K562 (cell line): Measurements from ENCODE around the gene SDF4. TPM values are rescaled to one million over a fixed set of nuclear protein-coding genes. Genes with fewer than 3 reads are reported as not detected.
A peak's percentile ranks its signal among the peaks of the same experiment; 100 is the strongest.

Experiments
- FOSL1 ChIP-seq: fragments of 200-800 bp; sonication (Bioruptor generic); conservative IDR thresholded peaks from 2 replicates; pipeline ENCODE4 v1.6.1; 2016; ENCODE audit warnings: missing genetic modification characterization, missing compliant biosample characterization
- HMGN3 ChIP-seq: IDR thresholded peaks from 2 replicates; pipeline ENCODE4 v1.6.1; 2011; ENCODE audit warnings: borderline replicate concordance, low read depth, mild to moderate bottlenecking, mixed read lengths, low read length; ENCODE audit not compliant: insufficient read length; ENCODE audit errors: extremely low read depth
- IFI16 ChIP-seq: fragments of 250-450 bp; sonication (Bioruptor Pico); IDR thresholded peaks from 2 replicates; pipeline ENCODE4 v2.1.2; 2022; ENCODE audit warnings: mild to moderate bottlenecking, inconsistent platforms
- KLF6 ChIP-seq: fragments of 250-450 bp; sonication (Bioruptor Pico); IDR thresholded peaks from 2 replicates; pipeline ENCODE4 v1.4.0; 2020; ENCODE audit warnings: mild to moderate bottlenecking, moderate library complexity, borderline replicate concordance
- PTBP1 ChIP-seq: fragments of 200-400 bp; formaldehyde crosslinking; IDR thresholded peaks from 2 replicates; pipeline ENCODE4 v1.6.1; 2017; ENCODE audit warnings: low read depth, low read length
- THAP7 ChIP-seq: fragments of 250-450 bp; sonication (Bioruptor Pico); IDR thresholded peaks from 2 replicates; pipeline ENCODE4 v1.5.0; 2021
- ZBTB1 ChIP-seq: sonication (generic); formaldehyde crosslinking; IDR thresholded peaks from 2 replicates; pipeline ENCODE4 v1.8.1; 2023; ENCODE audit warnings: missing genetic modification reagents, low read depth, mild to moderate bottlenecking, borderline replicate concordance
- polyA plus RNA-seq, 8 experiments: library from polyadenylated mRNA; depleted of rRNA in 4 of 8; stranded (reverse) in 5 of 8; unstranded in 3 of 8; fragments of >200 nt; fragmentation: Nextera tagmentation in 2 of 8; fragmentation: Illumina TruSeq in 1 of 8; extraction: Ambion mirVana in 2 of 8; extraction: Trizol in 1 of 8; gene quantifications; 2 replicates each; pipeline versions ENCODE4 v1.2.1 to v1.2.3, GENCODE V29; 2011 to 2014; ENCODE audit warnings: inconsistent platforms in 1 of 8, missing spikeins in 1 of 8
- total RNA-seq, 7 experiments: library from RNA; depleted of rRNA in 6 of 7; stranded (reverse); fragments of >200 nt in 6 of 7; fragmentation: Illumina TruSeq in 2 of 7; extraction: Trizol in 2 of 7; gene quantifications; 2 replicates each; pipeline versions ENCODE4 v1.2.1 to v1.2.3, GENCODE V29; 2011 to 2021; ENCODE audit warnings: low replicate concordance in 1 of 7
- TF ChIP-seq, protein P1 (sequence below): fragments of 450-650 bp; conservative IDR thresholded peaks from 2 replicates; pipeline ENCODE4 v1.6.1; 2016; ENCODE audit warnings: missing genetic modification characterization, low read depth, mild to moderate bottlenecking, control low read depth, missing compliant biosample characterization
- TF ChIP-seq, protein P2 (sequence below): sonication (generic); formaldehyde crosslinking; IDR thresholded peaks from 2 replicates; pipeline ENCODE4 v1.8.0; 2022; ENCODE audit warnings: mild to moderate bottlenecking, missing genetic modification reagents
- TF ChIP-seq, protein P3 (sequence below): fragments of 450-650 bp; formaldehyde crosslinking; IDR thresholded peaks from 2 replicates; pipeline ENCODE4 v1.4.0; 2020; ENCODE audit warnings: mild to moderate bottlenecking, moderate library complexity

The SDF4 gene
- total and polyA plus RNA-seq, 9 of the 15 experiments (the other 6 are each of a cell fraction or from before 2014, with no cell fraction given): 0.35 to 160 (median 65.2) TPM

DNA sequence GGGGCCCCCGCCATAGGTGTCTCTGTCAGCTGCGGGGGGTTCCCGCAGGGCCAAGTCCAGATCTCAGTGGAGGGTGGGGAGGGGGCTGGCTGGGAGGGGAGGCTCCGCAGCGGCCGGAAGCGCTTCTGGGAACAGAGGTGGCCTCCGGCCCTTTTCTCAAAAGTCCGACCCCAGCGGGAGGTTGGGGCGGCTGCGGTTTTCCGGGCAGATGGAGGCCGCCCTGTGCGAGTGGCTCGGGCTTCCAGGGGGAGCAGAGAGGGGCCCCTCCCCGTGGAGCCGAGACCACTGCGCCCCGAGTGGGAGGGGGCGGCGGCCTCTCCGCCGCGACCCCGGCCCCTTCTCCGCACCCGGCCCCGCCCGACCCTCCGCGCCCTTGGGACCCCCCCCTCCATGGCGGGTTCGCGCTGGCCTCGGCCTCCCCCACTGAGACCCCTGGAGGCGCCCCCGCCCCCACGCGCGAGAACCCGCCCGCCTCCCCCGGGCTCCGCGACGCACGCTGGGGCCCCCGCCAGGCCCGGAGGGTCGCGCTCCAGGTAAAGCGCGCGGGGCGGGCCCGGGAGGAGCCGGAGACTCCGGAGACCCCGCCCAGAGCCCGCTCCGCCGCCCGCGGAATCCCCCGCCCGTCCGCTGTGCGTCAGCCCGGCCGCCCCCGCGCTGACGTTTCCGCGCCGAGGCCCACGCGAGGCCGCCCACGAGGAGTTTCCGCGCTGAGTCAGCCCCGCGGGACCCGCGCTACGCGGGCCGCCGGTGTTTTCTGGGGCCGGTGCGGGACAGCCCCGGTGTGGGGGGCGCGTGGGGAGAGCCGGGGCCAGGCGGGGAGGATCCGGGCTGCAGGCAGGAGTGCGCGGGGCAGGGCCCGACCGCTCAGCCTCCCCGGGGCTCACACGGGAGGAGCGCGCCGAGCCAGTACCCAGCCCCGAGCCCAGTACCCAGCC lies 30.7 kb downstream of the SDF4 start (continued):
- TF ChIP-seq PTBP1 (no peak), ZBTB1 (CRISPR knock-in tag) (no peak; the same call in 1 of the 2 replicates), KLF6 (no peak), THAP7 (CRISPR knock-in tag) (no peak), IFI16 (CRISPR knock-in tag) (no peak), HMGN3 (peak; percentile 70), FOSL1 (peak; percentile 87)
- TF ChIP-seq, protein P1, sequence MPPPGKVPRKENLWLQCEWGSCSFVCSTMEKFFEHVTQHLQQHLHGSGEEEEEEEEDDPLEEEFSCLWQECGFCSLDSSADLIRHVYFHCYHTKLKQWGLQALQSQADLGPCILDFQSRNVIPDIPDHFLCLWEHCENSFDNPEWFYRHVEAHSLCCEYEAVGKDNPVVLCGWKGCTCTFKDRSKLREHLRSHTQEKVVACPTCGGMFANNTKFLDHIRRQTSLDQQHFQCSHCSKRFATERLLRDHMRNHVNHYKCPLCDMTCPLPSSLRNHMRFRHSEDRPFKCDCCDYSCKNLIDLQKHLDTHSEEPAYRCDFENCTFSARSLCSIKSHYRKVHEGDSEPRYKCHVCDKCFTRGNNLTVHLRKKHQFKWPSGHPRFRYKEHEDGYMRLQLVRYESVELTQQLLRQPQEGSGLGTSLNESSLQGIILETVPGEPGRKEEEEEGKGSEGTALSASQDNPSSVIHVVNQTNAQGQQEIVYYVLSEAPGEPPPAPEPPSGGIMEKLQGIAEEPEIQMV (tag): no peak
- TF ChIP-seq, protein P2, sequence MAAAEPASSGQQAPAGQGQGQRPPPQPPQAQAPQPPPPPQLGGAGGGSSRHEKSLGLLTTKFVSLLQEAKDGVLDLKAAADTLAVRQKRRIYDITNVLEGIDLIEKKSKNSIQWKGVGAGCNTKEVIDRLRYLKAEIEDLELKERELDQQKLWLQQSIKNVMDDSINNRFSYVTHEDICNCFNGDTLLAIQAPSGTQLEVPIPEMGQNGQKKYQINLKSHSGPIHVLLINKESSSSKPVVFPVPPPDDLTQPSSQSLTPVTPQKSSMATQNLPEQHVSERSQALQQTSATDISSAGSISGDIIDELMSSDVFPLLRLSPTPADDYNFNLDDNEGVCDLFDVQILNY (CRISPR knock-in tag): no peak
- TF ChIP-seq, protein P3, sequence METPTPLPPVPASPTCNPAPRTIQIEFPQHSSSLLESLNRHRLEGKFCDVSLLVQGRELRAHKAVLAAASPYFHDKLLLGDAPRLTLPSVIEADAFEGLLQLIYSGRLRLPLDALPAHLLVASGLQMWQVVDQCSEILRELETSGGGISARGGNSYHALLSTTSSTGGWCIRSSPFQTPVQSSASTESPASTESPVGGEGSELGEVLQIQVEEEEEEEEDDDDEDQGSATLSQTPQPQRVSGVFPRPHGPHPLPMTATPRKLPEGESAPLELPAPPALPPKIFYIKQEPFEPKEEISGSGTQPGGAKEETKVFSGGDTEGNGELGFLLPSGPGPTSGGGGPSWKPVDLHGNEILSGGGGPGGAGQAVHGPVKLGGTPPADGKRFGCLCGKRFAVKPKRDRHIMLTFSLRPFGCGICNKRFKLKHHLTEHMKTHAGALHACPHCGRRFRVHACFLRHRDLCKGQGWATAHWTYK (CRISPR knock-in tag): peak; percentile 60; the same call in 1 of the 2 replicates
